HG03520 (cell line): ENCODE results near the gene SEC61A2.
"Not testable (repeated sequence)": the region's sequence is repeated elsewhere in the genome, so short reads cannot be mapped to it uniquely, and the experiment has no call there.

Experiments
- ATAC-seq: cut with Tn5 transposase; IDR thresholded peaks from one replicate; pipeline ENCODE4 v1.9.1; 2021; ENCODE audit warnings: mild to moderate bottlenecking, moderate library complexity; ENCODE audit not compliant: unreplicated experiment

Gene SEC61A2

DNA sequence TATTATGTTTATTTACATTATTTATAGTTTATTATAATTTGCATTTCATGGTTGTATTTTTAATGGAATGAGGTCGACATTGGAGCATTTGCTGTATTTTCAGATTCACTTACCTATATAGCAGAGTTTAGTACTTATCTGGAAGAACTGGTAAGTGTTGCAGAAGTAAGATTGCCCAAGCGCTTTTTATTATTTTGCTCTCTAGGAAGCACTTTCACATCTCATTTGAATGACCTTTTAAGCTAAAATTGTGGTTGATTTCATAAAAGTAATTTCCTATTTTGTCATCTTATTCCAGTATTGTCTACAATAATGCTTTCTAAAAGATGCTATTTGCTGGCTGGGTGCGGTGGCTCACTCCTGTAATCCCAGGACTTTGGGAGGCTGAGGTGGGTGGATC lies 28.6 kb downstream of the SEC61A2 start:
- no peak for ATAC-seq

GRCh38 chr10:12160664-12161063 lies 31.2 kb downstream of the SEC61A2 start:
- ATAC-seq = no peak

DNA sequence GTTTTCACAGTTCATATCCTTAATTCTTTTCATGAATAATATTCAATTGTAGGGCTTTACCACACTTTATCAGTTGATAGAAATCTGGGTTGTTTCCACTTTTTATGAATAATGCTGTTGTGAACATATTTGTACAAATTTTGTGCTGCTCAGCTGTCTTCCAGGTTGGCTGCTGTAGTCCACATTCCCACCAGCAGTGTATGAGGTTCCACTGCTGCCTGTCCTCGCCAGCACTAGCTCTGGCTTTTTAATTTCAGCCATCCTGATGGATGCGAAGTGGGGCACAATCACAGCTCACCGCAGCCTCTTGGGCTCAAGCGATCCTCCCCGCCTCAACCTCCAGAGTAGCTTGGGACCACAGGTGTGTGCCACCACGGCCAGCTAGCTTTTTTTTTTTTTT lies 33.5 kb downstream of the SEC61A2 start:
- no peak for ATAC-seq

DNA sequence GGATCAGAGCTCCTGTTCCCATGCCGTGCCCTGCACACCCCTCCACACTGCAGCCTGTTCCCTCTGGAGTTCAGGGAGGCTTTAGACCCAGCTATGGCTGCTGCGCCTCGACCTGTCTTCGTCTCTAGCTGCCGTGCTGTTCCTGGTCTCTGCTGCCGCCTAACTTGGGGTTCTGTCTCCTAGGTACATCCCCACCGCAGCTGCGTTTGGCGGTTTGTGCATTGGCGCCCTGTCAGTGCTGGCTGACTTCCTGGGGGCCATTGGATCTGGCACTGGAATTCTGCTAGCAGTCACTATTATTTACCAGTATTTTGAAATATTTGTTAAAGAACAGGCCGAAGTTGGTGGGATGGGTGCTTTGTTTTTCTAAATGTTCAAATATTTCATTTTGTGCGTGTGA lies 34.6 kb downstream of the SEC61A2 start:
- ATAC-seq = no peak

DNA sequence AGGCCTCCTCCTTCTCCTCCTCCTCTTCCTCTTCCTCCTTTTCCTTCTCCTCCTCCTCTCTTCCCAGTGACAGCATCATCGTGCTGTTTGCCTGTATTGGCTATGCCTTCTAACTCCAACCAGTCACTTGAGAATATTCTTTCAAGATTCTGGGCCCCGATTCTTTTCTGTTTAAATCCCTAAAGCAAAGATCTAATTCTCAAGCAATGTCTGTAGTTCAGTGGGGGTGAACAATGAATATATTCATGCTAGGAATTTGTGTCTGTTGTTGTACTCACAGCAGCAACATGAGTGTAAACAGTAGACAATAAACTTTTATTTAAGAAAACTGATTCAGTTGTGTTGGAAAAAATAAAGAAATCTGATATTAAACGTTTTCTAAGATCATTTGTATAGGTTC lies 35.6 kb downstream of the SEC61A2 start:
- ATAC-seq = no peak

DNA sequence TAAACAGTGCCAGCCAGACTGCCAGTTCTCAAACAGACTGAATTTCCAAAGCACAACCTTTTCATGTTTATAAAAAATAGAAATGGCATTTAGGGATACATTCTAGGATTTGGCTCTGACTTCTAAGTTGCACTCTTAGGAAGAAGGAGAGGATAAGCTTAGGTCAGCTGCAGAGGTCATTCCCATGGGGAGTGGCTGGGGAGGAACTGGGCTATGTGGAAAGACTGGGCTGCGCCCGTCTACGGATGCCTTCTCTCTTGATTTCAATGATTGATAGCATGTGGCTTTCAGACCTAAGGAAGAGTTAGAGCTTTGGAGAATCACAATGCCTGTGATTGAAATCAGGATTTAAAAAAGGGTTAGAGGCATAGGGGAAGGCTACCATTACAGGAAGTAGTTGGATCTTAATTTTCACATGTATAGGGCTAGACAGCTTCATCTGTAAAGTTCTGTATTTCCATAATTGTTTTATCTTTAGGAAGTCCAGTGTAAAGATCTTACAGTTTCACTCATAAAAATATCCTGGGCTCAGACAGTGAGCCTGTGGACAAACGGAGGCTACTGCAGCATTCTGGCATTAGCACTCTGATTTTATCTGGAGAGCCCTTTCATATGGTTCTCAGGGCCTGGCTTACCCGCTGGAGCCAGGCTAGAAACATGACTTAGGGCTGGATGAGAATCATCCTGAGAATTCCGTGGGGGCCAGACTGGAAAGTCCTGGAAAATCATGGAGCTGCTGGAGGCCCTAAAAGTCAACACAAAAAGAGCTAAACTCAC lies 36.7 kb downstream of the SEC61A2 start:
- no peak for ATAC-seq

- ATAC-seq = not testable (repeated sequence)
These were observed 42.0 kb downstream of the SEC61A2 start for GRCh38 chr10:12171512-12171911.

DNA sequence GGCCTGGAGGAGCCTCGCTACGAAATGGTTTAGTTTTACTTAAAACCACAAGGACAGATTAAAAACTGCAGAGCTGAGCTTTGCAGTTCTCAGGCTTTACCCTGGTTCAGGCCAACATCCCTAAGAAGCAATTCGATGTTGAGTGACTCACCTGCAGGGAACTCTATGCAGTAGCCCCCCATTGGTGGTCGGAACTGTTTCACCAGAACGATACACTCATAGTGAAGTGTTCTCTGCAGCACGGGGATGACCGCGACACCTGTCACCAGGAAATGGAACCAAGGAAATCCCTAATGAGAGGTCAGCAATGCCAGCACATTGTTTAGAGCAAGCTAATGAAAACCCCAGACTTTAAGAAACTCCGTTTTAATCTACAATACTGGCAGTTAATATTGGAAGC lies 48.2 kb downstream of the SEC61A2 start:
- no peak for ATAC-seq

- ATAC-seq = no peak
These were observed 50.2 kb downstream of the SEC61A2 start for GRCh38 chr10:12179606-12180170.

DNA sequence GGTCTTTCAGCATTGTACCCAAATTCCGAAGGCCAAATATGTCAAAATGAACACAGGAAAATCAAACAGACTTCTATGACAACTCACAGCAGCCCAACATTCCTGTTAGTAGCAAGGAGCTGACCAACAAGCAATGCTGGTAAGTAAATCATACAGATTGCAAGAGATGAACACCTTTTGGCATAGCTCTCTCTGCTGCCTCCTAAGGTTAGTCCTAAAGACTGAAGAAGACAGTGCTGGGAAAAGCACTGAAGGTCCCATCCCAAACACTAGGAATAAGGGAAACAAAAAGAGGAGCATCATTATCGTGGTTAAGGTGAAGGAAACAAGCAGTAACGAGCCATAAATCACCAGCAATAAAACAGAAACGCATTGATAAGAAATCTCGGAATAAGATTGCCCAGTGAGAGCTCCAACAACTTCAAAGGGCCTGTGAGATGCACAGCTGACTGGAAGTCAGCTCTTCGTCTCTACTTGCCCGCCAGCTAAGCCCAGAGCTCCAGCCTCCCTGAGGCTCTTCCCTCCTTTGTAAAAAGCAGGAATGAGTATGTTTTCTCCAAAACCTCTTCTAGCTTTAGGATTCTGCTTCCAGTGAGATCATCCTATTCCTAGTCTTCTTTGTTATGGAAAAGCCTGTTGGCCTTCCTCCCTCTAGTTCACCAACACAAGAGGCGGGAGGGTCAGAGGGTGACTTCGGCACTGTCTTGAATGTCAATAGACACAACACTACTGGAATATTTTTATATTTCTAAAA lies 50.9 kb downstream of the SEC61A2 start:
- no peak for ATAC-seq

- ATAC-seq = peak; percentile 91
These were observed 51.7 kb downstream of the SEC61A2 start for GRCh38 chr10:12181065-12181775.

GRCh38 chr10:12184165-12184564 lies 54.7 kb downstream of the SEC61A2 start:
- no peak for ATAC-seq

- no peak for ATAC-seq
These were observed 56.8 kb downstream of the SEC61A2 start for GRCh38 chr10:12186323-12186722.

GRCh38 chr10:12187321-12187905 lies 57.9 kb downstream of the SEC61A2 start:
- no peak for ATAC-seq

DNA sequence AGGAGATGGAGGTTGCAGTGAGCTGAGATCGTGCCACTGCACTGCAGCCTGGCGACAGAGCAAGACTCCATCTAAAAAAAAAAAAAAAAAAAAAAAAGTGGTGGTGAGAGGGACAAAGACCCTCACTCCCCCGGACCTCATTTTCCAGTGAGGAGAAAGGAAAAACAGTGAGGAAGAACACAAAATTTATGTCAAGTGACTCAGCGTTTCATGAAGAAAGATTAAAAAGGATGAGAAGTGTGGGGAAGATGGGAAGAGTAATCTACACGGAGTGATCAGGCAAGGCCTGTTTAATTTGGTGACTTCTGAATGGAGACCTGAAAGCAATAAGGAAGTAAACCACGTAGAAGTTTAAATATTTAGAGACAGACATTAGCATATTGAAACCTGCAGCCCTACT lies 59.2 kb downstream of the SEC61A2 start:
- ATAC-seq = no peak

- no peak for ATAC-seq
These were observed 59.9 kb downstream of the SEC61A2 start for GRCh38 chr10:12189426-12189825.

DNA sequence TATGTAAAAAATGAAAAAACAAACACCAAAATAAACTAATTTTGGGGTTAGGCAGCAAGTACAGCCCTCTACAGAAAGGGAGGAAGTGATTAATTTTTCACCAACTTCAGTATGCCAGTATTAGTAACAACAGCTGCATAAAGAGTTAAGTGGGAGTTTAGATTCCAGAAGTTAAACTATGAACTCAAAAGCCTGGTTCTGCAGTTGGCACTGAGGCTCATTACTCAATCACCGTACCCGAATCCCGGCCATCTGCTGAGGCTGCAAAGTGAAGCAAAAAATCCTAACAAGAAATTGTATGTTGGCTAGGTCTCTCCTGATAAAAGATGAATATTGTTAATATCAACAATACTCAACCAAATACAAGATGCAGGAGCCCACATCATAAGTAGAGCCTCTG lies 62.2 kb downstream of the SEC61A2 start:
- no peak for ATAC-seq

GRCh38 chr10:12193193-12193592 lies 63.7 kb downstream of the SEC61A2 start:
- no peak for ATAC-seq

DNA sequence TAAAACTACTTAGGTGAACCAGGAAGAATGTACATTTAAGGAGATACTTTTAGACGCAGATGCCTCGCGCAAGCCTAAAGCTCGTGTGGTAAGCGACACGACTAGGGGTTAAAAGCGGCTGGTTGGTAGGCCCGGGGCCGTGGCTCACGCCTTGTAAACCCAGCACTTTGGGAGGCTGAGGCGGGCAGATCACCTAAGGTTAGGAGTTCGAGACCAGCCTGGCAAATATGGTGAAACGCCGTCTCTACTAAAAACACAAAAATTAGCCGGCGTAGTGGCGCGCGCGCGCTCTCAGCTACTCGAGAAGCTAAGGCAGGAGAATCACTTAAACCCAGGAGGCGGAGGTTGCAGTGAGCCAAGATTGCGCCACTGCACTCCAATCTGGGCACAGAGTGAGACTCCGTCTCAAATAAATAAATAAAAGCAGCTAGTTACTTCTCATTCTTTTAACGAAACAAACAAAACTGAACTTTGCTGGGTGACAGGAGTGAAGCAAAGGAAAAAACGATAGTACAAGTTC lies 65.3 kb downstream of the SEC61A2 start:
- no peak for ATAC-seq

- peak; percentile 5 for ATAC-seq
These were observed 65.8 kb downstream of the SEC61A2 start for GRCh38 chr10:12195281-12195602.
